Measurements from ENCODE around the gene CAPRIN1. TPM values are rescaled to one million over a fixed set of nuclear protein-coding genes. Genes with fewer than 3 reads are reported as not detected.
A peak's percentile ranks its signal among the peaks of the same experiment; 100 is the strongest.
"Not testable (repeated sequence)": the region's sequence is repeated elsewhere in the genome, so short reads cannot be mapped to it uniquely, and the experiment has no call there.

Gene CAPRIN1
- total RNA-seq, 1 donor from 2014 or later = 252 TPM

DNA sequence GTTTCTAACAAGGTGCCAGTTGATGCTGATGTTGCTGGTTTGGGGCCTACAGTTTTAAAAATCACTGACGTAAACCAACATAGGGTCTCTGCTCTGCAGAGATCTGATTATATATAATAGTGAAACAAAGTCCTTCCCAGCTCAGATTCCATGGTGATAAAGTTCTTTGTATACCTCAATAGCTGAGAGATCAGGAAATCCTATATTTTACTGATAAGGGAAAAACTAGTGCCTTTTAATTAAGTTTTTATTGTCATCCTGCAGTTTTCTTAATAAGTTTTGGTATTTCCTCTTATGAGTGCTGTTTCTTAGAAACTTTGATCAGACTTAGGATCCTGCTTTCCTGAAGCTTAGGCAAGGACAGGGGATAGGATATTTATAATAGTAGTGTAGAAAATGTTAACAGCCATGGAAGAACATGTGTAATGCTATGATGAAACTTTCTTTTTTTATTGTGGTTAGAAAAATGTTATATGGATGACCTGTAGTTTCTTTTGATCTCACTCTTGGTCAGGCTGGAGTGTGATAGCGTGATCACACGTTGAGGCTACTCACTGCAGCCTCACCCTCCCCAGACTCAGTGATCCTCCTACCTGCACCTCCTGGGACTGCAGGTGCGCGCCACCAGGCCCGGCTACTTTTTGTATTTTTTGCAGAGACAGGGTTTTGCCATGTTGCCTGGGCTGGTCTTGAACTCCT lies 14.1 kb downstream of the CAPRIN1 start:
- TF ChIP-seq CTCF (IDR thresholded peaks at IDR 0.05) = no peak
- no peaks in the 10 kb centered on the region for H3K27me3 Mint-ChIP-seq (ENCODE audit: unreplicated experiment)
- H3K4me3 Mint-ChIP-seq (ENCODE audit: unreplicated experiment) = no peak overlapping the region
- H3K36me3 Mint-ChIP-seq (ENCODE audit: unreplicated experiment) = peaks cover 22% of the 10 kb centered on the region
- H3K4me1 Mint-ChIP-seq (ENCODE audit: unreplicated experiment) = peaks cover 43% of the 10 kb centered on the region
- no peaks in the 10 kb centered on the region for H3K9me3 Mint-ChIP-seq (ENCODE audit: unreplicated experiment)
- DNase-seq (ENCODE audit: extremely low spot score, unreplicated experiment) = no peak
- no peak overlapping the region for H3K27ac Mint-ChIP-seq (ENCODE audit: unreplicated experiment)

GRCh38 chr11:34066766-34067165 lies 15.2 kb downstream of the CAPRIN1 start:
- H3K27ac Mint-ChIP-seq (ENCODE audit: unreplicated experiment) = peak overlapping the region; percentile 34

GRCh38 chr11:34067383-34068065 lies 16.0 kb downstream of the CAPRIN1 start:
- TF ChIP-seq CTCF (IDR thresholded peaks at IDR 0.05) = no peak
- Mint-ChIP-seq H3K36me3 (ENCODE audit: unreplicated experiment) (peaks cover 26% of the 10 kb centered on the region), H3K4me3 (ENCODE audit: unreplicated experiment) (no peak overlapping the region), H3K27me3 (ENCODE audit: unreplicated experiment) (no peaks in the 10 kb centered on the region), H3K27ac (ENCODE audit: unreplicated experiment) (no peak overlapping the region), H3K4me1 (ENCODE audit: unreplicated experiment) (peaks cover 40% of the 10 kb centered on the region), H3K9me3 (ENCODE audit: unreplicated experiment) (no peaks in the 10 kb centered on the region)
- no peak for DNase-seq (ENCODE audit: extremely low spot score, unreplicated experiment)

More at GRCh38 chr11:34066766-34067165, 15.2 kb downstream of the CAPRIN1 start:
- not testable (repeated sequence) for H3K9me3 Mint-ChIP-seq (ENCODE audit: unreplicated experiment); H3K27me3 Mint-ChIP-seq (ENCODE audit: unreplicated experiment); DNase-seq (ENCODE audit: extremely low spot score, unreplicated experiment); H3K4me3 Mint-ChIP-seq (ENCODE audit: unreplicated experiment)
- Mint-ChIP-seq H3K36me3 (ENCODE audit: unreplicated experiment) (peaks cover 25% of the 10 kb centered on the region), H3K4me1 (ENCODE audit: unreplicated experiment) (peaks cover 43% of the 10 kb centered on the region)

DNA sequence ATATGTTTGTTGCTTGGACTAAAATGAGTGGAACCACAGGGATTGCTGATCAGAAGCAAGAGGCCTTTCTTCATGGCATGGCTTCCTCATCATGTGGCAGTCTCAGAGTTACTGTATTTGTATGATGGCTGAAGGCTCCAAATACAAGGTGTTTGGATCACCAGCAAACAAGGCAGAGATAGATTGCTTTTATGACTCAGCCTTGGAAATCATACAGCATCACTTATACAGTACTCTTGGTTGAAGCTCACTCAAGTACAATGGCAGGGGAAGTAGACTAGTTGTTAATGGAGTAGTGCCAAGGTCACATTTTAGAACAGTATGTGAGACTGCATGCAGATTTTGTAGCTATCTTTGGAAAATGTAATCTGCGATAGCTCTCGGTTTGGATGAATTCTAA lies 16.6 kb downstream of the CAPRIN1 start:
- Mint-ChIP-seq H3K27ac (ENCODE audit: unreplicated experiment) (no peak overlapping the region), H3K4me1 (ENCODE audit: unreplicated experiment) (peaks cover 37% of the 10 kb centered on the region), H3K27me3 (ENCODE audit: unreplicated experiment) (no peaks in the 10 kb centered on the region), H3K36me3 (ENCODE audit: unreplicated experiment) (peaks cover 25% of the 10 kb centered on the region), H3K4me3 (ENCODE audit: unreplicated experiment) (no peak overlapping the region), H3K9me3 (ENCODE audit: unreplicated experiment) (no peaks in the 10 kb centered on the region)
- TF ChIP-seq CTCF (IDR thresholded peaks at IDR 0.05) = no peak
- DNase-seq (ENCODE audit: extremely low spot score, unreplicated experiment) = no peak

- H3K27ac Mint-ChIP-seq (ENCODE audit: unreplicated experiment); DNase-seq (ENCODE audit: extremely low spot score, unreplicated experiment); H3K9me3 Mint-ChIP-seq (ENCODE audit: unreplicated experiment); H3K4me3 Mint-ChIP-seq (ENCODE audit: unreplicated experiment); H3K27me3 Mint-ChIP-seq (ENCODE audit: unreplicated experiment): not testable (repeated sequence)
- peaks cover 35% of the 10 kb centered on the region for H3K36me3 Mint-ChIP-seq (ENCODE audit: unreplicated experiment)
- H3K4me1 Mint-ChIP-seq (ENCODE audit: unreplicated experiment) = peaks cover 35% of the 10 kb centered on the region
Measured at GRCh38 chr11:34071306-34071705, 19.8 kb downstream of the CAPRIN1 start.

- Mint-ChIP-seq H3K36me3 (ENCODE audit: unreplicated experiment) (peaks cover 34% of the 10 kb centered on the region), H3K27me3 (ENCODE audit: unreplicated experiment) (no peaks in the 10 kb centered on the region)
- TF ChIP-seq CTCF (IDR thresholded peaks at IDR 0.05) = no peak
Measured at GRCh38 chr11:34072041-34072440, 20.5 kb downstream of the CAPRIN1 start.

More at GRCh38 chr11:34072041-34072440, 20.5 kb downstream of the CAPRIN1 start:
- Mint-ChIP-seq H3K4me1 (ENCODE audit: unreplicated experiment) (peaks cover 30% of the 10 kb centered on the region), H3K9me3 (ENCODE audit: unreplicated experiment) (no peaks in the 10 kb centered on the region), H3K27ac (ENCODE audit: unreplicated experiment) (no peak overlapping the region), H3K4me3 (ENCODE audit: unreplicated experiment) (no peak overlapping the region)
- DNase-seq (ENCODE audit: extremely low spot score, unreplicated experiment) = no peak

Measured in osteocyte (in vitro differentiated cells).